Gastrocnemius medialis (tissue), 4 donors: ENCODE results near the gene SLC19A2. TPM values are rescaled to one million over a fixed set of nuclear protein-coding genes. Genes with fewer than 3 reads are reported as not detected.
"Not testable (repeated sequence)": the region's sequence is repeated elsewhere in the genome, so short reads cannot be mapped to it uniquely, and the experiment has no call there.

Source experiments
- ATAC-seq, 2 donors: fragments of 150-250 bp; one replicate each; pipeline ENCODE4 v1.9.1; 2016
- DNase-seq, 2 donors: peaks; one replicate each; pipeline ENCODE4 v3.0.0-alpha.2; 2019
- H3K27ac ChIP-seq, 4 donors: fragments of 200-600 bp; sonication (generic); 1 replicate in 1 of 4; 2 replicates in 3 of 4; pipeline ENCODE4 v1.5.1; 2016 to 2018; ENCODE audit warnings: mild to moderate bottlenecking in 2 of 4, moderate library complexity in 1 of 4
- H3K27me3 ChIP-seq, 3 donors: fragments of 200-600 bp; sonication (generic) in 2 of 3; 1 replicate in 1 of 3; 2 replicates in 2 of 3; pipeline versions ENCODE4 v1.5.1 to v1.6.0; 2016 to 2019; ENCODE audit warnings: mild to moderate bottlenecking in 1 of 3, moderate library complexity in 1 of 3
- H3K36me3 ChIP-seq, 2 donors: fragments of 200-600 bp; sonication (generic) in 1 of 2; one replicate each; pipeline ENCODE4 v1.5.1; 2017 to 2018
- H3K4me1 ChIP-seq, 2 donors: fragments of 200-600 bp; sonication (generic) in 1 of 2; one replicate each; pipeline ENCODE4 v1.5.1; 2016 to 2017; ENCODE audit warnings: mild to moderate bottlenecking in 2 of 2
- H3K4me3 ChIP-seq, 4 donors: fragments of 200-600 bp; sonication (generic) in 3 of 4; 1 replicate in 1 of 4; 2 replicates in 3 of 4; pipeline ENCODE4 v1.5.1; 2016 to 2019; ENCODE audit warnings: mild to moderate bottlenecking in 2 of 4
- H3K9me3 ChIP-seq, 3 donors: fragments of 200-600 bp; sonication (generic) in 2 of 3; 1 replicate in 1 of 3; 2 replicates in 2 of 3; pipeline ENCODE4 v1.5.1; 2016 to 2019
- POLR2A ChIP-seq, 2 donors: fragments of 450-650 bp; IDR thresholded peaks; one replicate each; pipeline ENCODE4 v1.6.1; 2017; ENCODE audit warnings: antibody characterized with exemption in 2 of 2, mild to moderate bottlenecking in 2 of 2, moderate library complexity in 2 of 2
- in situ Hi-C, 4 donors: fragments of 200-750 bp; cut with MboI; loops; one replicate each; pipeline versions ENCODE4 v1.15.0 to v1.8.0; 2017; ENCODE audit warnings: low sequenced_read_pairs in 4 of 4
- intact Hi-C: fragments of 100-400 bp; cut with DNase I; formaldehyde crosslinking; loops from one replicate; pipeline ENCODE4 v1.15.1; 2023; ENCODE audit warnings: low total_unique reads
- total RNA-seq, 4 donors: library from RNA; depleted of rRNA; stranded (reverse); fragments of >200 nt; gene quantifications; one replicate each; pipeline versions ENCODE4 v1.1.0 to v1.2.3, GENCODE V29; 2016
- TF ChIP-seq, protein P1 (sequence below), 5 experiments: fragments of 450-650 bp in 3 of 5; fragments of 200-600 bp in 2 of 5; sonication (generic) in 2 of 5; IDR thresholded peaks in 4 of 5; conservative IDR thresholded peaks in 1 of 5; 1 replicate in 4 of 5; 2 replicates in 1 of 5; pipeline ENCODE4 v1.5.1; 2016 to 2019; ENCODE audit warnings: antibody characterized with exemption in 5 of 5, mild to moderate bottlenecking in 3 of 5, moderate library complexity in 3 of 5

SLC19A2 gene
- total RNA-seq, 4 donors from 2014 or later = 93.3 to 176 (median 99.8) TPM

DNA sequence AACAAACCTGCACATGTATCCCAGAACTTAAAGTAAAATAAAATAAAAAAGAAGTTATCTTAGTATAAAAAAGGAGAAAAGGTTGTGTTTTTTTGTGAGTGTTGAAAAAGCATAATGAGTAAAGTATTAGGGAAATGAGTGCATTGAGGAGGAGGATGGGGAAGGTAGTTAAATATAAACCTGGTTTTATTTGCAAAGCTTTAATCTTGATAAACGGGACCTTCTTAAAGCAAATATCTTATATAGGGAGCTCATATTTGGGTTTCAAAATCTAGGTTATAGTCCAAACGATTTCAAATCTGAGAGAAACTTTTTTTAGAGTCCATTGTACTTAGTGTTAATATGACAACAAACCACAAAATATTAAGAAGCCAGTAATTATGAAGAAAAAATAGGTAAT lies 21.7 kb upstream of the SLC19A2 start:
- Histone ChIP-seq H3K27me3 (no peaks in the 10 kb centered on the region), H3K27ac (no peak overlapping the region), H3K9me3 (no peaks in the 10 kb centered on the region), H3K4me1 (peaks cover 11 to 21% of the 10 kb centered on the region in 2 donors), H3K36me3 (no peaks in the 10 kb centered on the region), H3K4me3 (no peak overlapping the region)
- DNase-seq = no peak
- TF ChIP-seq POLR2A (IDR thresholded peaks at IDR 0.05) = no peak
- TF ChIP-seq, protein P1, sequence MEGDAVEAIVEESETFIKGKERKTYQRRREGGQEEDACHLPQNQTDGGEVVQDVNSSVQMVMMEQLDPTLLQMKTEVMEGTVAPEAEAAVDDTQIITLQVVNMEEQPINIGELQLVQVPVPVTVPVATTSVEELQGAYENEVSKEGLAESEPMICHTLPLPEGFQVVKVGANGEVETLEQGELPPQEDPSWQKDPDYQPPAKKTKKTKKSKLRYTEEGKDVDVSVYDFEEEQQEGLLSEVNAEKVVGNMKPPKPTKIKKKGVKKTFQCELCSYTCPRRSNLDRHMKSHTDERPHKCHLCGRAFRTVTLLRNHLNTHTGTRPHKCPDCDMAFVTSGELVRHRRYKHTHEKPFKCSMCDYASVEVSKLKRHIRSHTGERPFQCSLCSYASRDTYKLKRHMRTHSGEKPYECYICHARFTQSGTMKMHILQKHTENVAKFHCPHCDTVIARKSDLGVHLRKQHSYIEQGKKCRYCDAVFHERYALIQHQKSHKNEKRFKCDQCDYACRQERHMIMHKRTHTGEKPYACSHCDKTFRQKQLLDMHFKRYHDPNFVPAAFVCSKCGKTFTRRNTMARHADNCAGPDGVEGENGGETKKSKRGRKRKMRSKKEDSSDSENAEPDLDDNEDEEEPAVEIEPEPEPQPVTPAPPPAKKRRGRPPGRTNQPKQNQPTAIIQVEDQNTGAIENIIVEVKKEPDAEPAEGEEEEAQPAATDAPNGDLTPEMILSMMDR (IDR thresholded peaks at IDR 0.05 in 4 of 5, conservative IDR thresholded peaks at IDR 0.05 in 1 of 5) = no peak
- ATAC-seq = no peak
- in situ Hi-C loops = no loop called here
- intact Hi-C loops = loop anchor here (5.0 kb wide), 1 partner anchor 40 kb away; no protein-coding TSS in a partner anchor

DNA sequence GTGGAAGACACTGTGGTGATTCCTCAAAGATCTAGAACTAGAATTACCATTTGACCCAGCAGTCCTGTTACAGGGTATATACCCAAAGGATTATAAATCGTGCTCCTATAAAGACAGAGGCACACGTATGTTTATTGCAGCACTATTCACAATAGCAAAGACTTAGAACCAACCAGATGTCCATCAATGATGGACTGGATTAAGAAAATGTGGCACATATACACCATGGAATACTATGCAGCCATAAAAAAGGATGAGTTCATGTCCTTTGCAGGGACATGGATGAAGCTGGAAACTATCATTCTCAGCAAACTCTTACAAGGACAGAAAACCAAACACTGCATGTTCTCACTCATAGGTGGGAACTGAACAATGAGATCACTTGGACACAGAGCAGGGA lies 17.9 kb upstream of the SLC19A2 start:
- DNase-seq, intact Hi-C loops, ATAC-seq: not testable (repeated sequence)

DNA sequence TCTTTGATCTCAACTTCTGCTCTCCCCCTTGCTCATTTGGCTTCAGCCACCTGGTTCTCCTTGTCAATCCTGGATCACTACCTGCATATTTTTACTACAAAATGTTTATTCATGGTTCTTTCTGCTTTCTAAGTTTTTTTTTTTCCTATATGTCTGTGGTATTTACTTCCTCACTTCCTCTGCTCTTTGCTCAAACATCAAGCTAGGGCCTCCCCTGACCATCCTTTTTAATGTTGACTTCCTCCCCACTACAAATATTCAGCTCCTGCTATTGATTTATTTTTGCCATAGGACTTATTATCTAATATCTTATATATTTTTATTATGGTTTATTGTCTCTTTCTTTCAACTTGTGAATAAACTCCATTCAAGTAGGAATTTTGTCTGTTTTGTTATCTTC lies 14.1 kb upstream of the SLC19A2 start:
- TF ChIP-seq POLR2A (IDR thresholded peaks at IDR 0.05) = no peak
- TF ChIP-seq, protein P1 (IDR thresholded peaks at IDR 0.05 in 4 of 5, conservative IDR thresholded peaks at IDR 0.05 in 1 of 5) = no peak
- ATAC-seq = no peak
- no peaks in the 10 kb centered on the region for H3K4me1 ChIP-seq
- H3K27ac ChIP-seq = no peak overlapping the region
- no peaks in the 10 kb centered on the region for H3K27me3 ChIP-seq
- intact Hi-C loops (no loop called here), in situ Hi-C loops (loop anchor here in 3 of 4 donors (25.0 kb wide), 5 partner anchors 388 to 1563 kb away; partner anchors contain the start of genes ATP1B1 (in 2 of the 3), DCAF6 (in 1 of the 3) and MPC2 (in 1 of the 3))
- H3K9me3 ChIP-seq = no peaks in the 10 kb centered on the region
- H3K36me3 ChIP-seq = no peaks in the 10 kb centered on the region
- DNase-seq = no peak
- no peak overlapping the region for H3K4me3 ChIP-seq

More for the DNA sequence above, 17.9 kb upstream of the SLC19A2 start:
- H3K27ac ChIP-seq, H3K4me3 ChIP-seq, in situ Hi-C loops, H3K27me3 ChIP-seq, H3K36me3 ChIP-seq, H3K4me1 ChIP-seq, H3K9me3 ChIP-seq: not testable (repeated sequence)

DNA sequence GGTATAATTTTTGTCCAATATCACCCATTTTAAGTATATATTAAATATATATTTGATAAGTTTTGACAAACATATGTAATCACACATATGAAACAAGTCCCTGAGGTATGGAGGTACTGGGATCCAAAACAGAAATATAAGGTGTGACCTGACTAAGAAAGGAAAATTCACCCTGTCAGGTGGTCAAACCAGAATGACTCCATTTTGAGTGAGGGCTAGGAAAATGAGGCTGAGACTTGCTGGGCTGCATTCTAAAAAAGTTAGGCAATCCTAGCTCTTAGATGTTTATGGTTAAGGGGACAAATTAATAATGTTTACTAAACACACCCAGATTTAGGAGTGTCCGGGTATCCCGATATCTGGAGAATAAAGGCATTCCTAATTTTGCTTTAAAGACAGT lies 11.6 kb upstream of the SLC19A2 start:
- Histone ChIP-seq H3K4me1 (no peaks in the 10 kb centered on the region), H3K9me3 (no peaks in the 10 kb centered on the region), H3K27me3 (no peaks in the 10 kb centered on the region), H3K27ac (no peak overlapping the region), H3K36me3 (no peaks in the 10 kb centered on the region), H3K4me3 (no peak overlapping the region)
- ATAC-seq = no peak
- in situ Hi-C loops (loop anchor here in 3 of 4 donors (25.0 kb wide), 5 partner anchors 385 to 1560 kb away; partner anchors contain the start of genes ATP1B1 (in 2 of the 3), DCAF6 (in 1 of the 3) and MPC2 (in 1 of the 3)), intact Hi-C loops (no loop called here)
- DNase-seq = no peak
- TF ChIP-seq, protein P1 (IDR thresholded peaks at IDR 0.05 in 4 of 5, conservative IDR thresholded peaks at IDR 0.05 in 1 of 5) = no peak
- TF ChIP-seq POLR2A (IDR thresholded peaks at IDR 0.05) = no peak

DNA sequence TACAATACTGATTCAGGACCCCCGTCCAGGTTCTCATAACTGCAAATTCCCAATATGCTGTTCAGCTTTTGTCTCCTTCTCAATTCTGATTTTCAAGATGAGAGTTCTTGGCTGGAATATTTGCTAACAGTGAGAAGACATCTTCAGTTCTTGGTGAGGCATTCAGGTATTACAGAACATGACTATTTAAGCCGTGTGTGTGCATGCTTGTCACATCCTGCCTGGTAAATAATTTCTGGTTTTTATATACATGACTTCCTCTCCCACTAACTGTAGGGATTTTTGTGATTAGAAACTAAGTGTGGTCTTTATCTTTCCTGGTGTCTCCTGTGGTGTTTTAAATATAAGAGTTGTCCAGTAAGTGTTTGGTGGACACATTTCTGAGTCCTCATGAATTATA lies 10.2 kb upstream of the SLC19A2 start:
- no peak for ATAC-seq
- no peaks in the 10 kb centered on the region for H3K9me3 ChIP-seq
- H3K4me3 ChIP-seq = no peak overlapping the region
- TF ChIP-seq, protein P1 (IDR thresholded peaks at IDR 0.05 in 4 of 5, conservative IDR thresholded peaks at IDR 0.05 in 1 of 5) = no peak
- TF ChIP-seq POLR2A (IDR thresholded peaks at IDR 0.05) = no peak
- H3K36me3 ChIP-seq = no peaks in the 10 kb centered on the region
- intact Hi-C loops = no loop called here
- DNase-seq = no peak
- H3K27ac ChIP-seq = no peak overlapping the region
- no peaks in the 10 kb centered on the region for H3K4me1 ChIP-seq
- in situ Hi-C loops = loop anchor here in 3 of 4 donors (25.0 kb wide), 5 partner anchors 384 to 1559 kb away; partner anchors contain the start of genes ATP1B1 (in 2 of the 3), DCAF6 (in 1 of the 3) and MPC2 (in 1 of the 3)
- H3K27me3 ChIP-seq = no peaks in the 10 kb centered on the region
